Astrocyte (in vitro differentiated cells and primary cell): Measurements from ENCODE around the gene GTF2F1. TPM values are rescaled to one million over a fixed set of nuclear protein-coding genes. Genes with fewer than 3 reads are reported as not detected.
"Not testable (repeated sequence)": the region's sequence is repeated elsewhere in the genome, so short reads cannot be mapped to it uniquely, and the experiment has no call there.

Experiments
- DNase-seq: peaks from one replicate; pipeline ENCODE4 v3.0.0-alpha.2; 2010; ENCODE audit warnings: low read depth
- FAIRE-seq: peaks from 2 replicates; lab custom pipeline; 2011; peaks lifted over from hg19 to GRCh38; lab: Jason Lieb, UNC
- H2AFZ ChIP-seq: 2 replicates; pipeline ENCODE4 v1.6.0; 2012; ENCODE audit warnings: low read depth, low read length, inconsistent platforms
- H3K27ac ChIP-seq: 2 replicates; pipeline ENCODE4 v1.5.1; 2011; ENCODE audit warnings: low read depth, low read length, inconsistent platforms
- H3K27me3 ChIP-seq: 2 replicates; pipeline ENCODE4 v1.6.0; 2011; ENCODE audit warnings: low read length, inconsistent platforms; ENCODE audit not compliant: insufficient read depth
- H3K36me3 ChIP-seq: 2 replicates; pipeline ENCODE4 v1.5.1; 2011; ENCODE audit warnings: low read length, inconsistent platforms; ENCODE audit not compliant: insufficient read depth
- H3K4me1 ChIP-seq: 2 replicates; pipeline ENCODE4 v1.5.1; 2011; ENCODE audit warnings: low read length, inconsistent platforms; ENCODE audit not compliant: insufficient read depth
- H3K4me2 ChIP-seq: 2 replicates; pipeline ENCODE4 v1.6.0; 2012; ENCODE audit warnings: low read length, inconsistent platforms
- H3K4me3 ChIP-seq: 2 replicates; pipeline ENCODE4 v1.5.1; 2011; ENCODE audit warnings: low read depth, mild to moderate bottlenecking, low read length, inconsistent platforms; ENCODE audit not compliant: insufficient read depth
- H3K79me2 ChIP-seq: 2 replicates; pipeline ENCODE4 v1.6.0; 2012; ENCODE audit warnings: mild to moderate bottlenecking, low read length, inconsistent platforms; ENCODE audit not compliant: insufficient read depth
- H3K9ac ChIP-seq: 2 replicates; pipeline ENCODE4 v1.6.0; 2012; ENCODE audit warnings: mild to moderate bottlenecking, low read length, inconsistent platforms
- H3K9me3 ChIP-seq: 2 replicates; pipeline ENCODE4 v1.5.1; 2012; ENCODE audit warnings: low read depth, mild to moderate bottlenecking, low read length, inconsistent platforms; ENCODE audit not compliant: insufficient read depth
- H4K20me1 ChIP-seq: 2 replicates; pipeline ENCODE4 v1.6.0; 2012; ENCODE audit warnings: low read length, inconsistent platforms; ENCODE audit not compliant: insufficient read depth
- H3K27ac Mint-ChIP-seq: one replicate; pipeline ENCODE4 v1.8.0; 2021; ENCODE audit warnings: mild to moderate bottlenecking, mixed read lengths; ENCODE audit not compliant: unreplicated experiment
- H3K27me3 Mint-ChIP-seq: one replicate; pipeline ENCODE4 v1.8.0; 2021; ENCODE audit warnings: low read depth, mixed read lengths; ENCODE audit not compliant: unreplicated experiment
- H3K36me3 Mint-ChIP-seq: one replicate; pipeline ENCODE4 v1.8.0; 2021; ENCODE audit warnings: low read depth, mixed read lengths; ENCODE audit not compliant: unreplicated experiment
- H3K4me1 Mint-ChIP-seq: one replicate; pipeline ENCODE4 v1.8.0; 2021; ENCODE audit warnings: low read depth, mixed read lengths; ENCODE audit not compliant: unreplicated experiment
- H3K4me3 Mint-ChIP-seq: one replicate; pipeline ENCODE4 v1.8.0; 2021; ENCODE audit warnings: mild to moderate bottlenecking, moderate library complexity, mixed read lengths; ENCODE audit not compliant: unreplicated experiment
- H3K9me3 Mint-ChIP-seq: one replicate; pipeline ENCODE4 v1.8.0; 2021; ENCODE audit warnings: mild to moderate bottlenecking, mixed read lengths; ENCODE audit not compliant: unreplicated experiment
- CTCF ChIP-seq: IDR thresholded peaks from 2 replicates; pipeline ENCODE4 v1.5.1; 2011; ENCODE audit warnings: low read depth, mild to moderate bottlenecking, inconsistent platforms, low read length, moderate library complexity; ENCODE audit not compliant: insufficient read depth
- EZH2 ChIP-seq: IDR thresholded peaks from 2 replicates; pipeline ENCODE4 v1.6.1; 2012; ENCODE audit warnings: mild to moderate bottlenecking, low read length, inconsistent platforms; ENCODE audit not compliant: insufficient read depth
- total RNA-seq: library from RNA; stranded (reverse); gene quantifications from 2 replicates; pipeline ENCODE4 v1.2.1, GENCODE V29; 2021

Gene GTF2F1
- total RNA-seq, 1 donor from 2014 or later = 92.3 TPM

DNA sequence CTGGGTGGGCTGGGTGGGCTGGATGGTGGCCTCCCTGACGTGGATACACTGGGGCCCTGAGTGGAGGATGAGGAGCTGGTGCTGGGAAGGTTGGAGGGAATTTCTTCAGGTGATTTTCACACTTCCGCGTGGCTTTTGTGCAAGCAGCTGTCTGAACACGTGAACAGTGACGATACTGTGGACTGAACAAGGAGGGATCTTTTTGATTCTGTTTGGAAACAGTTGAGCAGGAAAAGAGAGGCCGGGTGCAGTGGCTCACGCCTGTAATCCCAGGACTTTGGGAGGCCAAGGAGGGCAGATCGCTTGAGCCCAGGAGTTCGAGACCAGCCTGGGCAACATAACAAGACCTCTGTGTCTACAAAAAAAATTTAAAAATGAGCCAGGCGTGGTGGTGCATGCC, 9.1 kb upstream of the GTF2F1 start:
- no peak for TF ChIP-seq CTCF
- no peak for TF ChIP-seq EZH2
- Mint-ChIP-seq H3K9me3 (no peaks in the 10 kb centered on the region), H3K27me3 (no peaks in the 10 kb centered on the region), H3K36me3 (no peaks in the 10 kb centered on the region), H3K27ac (no peak overlapping the region), H3K4me3 (peak overlapping the region; percentile 27), H3K4me1 (no peaks in the 10 kb centered on the region)
- Histone ChIP-seq H3K4me1 (peaks cover 5% of the 10 kb centered on the region), H3K36me3 (no peaks in the 10 kb centered on the region), H3K9me3 (no peaks in the 10 kb centered on the region), H3K27me3 (no peaks in the 10 kb centered on the region), H3K4me3 (no peak overlapping the region), H3K4me2 (no peak overlapping the region), H3K79me2 (no peaks in the 10 kb centered on the region), H3K27ac (no peak overlapping the region), H3K9ac (no peak overlapping the region), H4K20me1 (no peaks in the 10 kb centered on the region), H2AFZ (no peak overlapping the region)
- FAIRE-seq (no peak), DNase-seq (no peak)

GRCh38 chr19:6400062-6400944, 7.3 kb upstream of the GTF2F1 start:
- not testable (repeated sequence) for H3K79me2 ChIP-seq, FAIRE-seq, H3K4me1 ChIP-seq, H3K36me3 Mint-ChIP-seq, H3K9ac ChIP-seq, H3K27me3 ChIP-seq, H3K27ac Mint-ChIP-seq, H4K20me1 ChIP-seq, H3K4me3 ChIP-seq, H2AFZ ChIP-seq, H3K4me1 Mint-ChIP-seq, H3K9me3 Mint-ChIP-seq, DNase-seq, H3K36me3 ChIP-seq, H3K4me2 ChIP-seq, H3K4me3 Mint-ChIP-seq, H3K27me3 Mint-ChIP-seq, H3K9me3 ChIP-seq, H3K27ac ChIP-seq

GRCh38 chr19:6396305-6396704, 3.3 kb upstream of the GTF2F1 start:
- H3K4me3 ChIP-seq = no peak overlapping the region
- H3K27ac Mint-ChIP-seq = no peak overlapping the region
- no peak for FAIRE-seq
- no peaks in the 10 kb centered on the region for H3K36me3 Mint-ChIP-seq
- TF ChIP-seq EZH2 (no peak), CTCF (no peak)
- H3K9ac ChIP-seq = no peak overlapping the region
- H3K4me2 ChIP-seq = no peak overlapping the region
- H3K27me3 Mint-ChIP-seq = no peaks in the 10 kb centered on the region
- peaks cover 12% of the 10 kb centered on the region for H3K4me1 ChIP-seq
- H3K36me3 ChIP-seq = no peaks in the 10 kb centered on the region
- H3K9me3 Mint-ChIP-seq = no peaks in the 10 kb centered on the region
- H4K20me1 ChIP-seq = no peaks in the 10 kb centered on the region
- H3K4me1 Mint-ChIP-seq = peaks cover 7% of the 10 kb centered on the region
- no peak overlapping the region for H3K27ac ChIP-seq
- H3K79me2 ChIP-seq = peaks cover 18% of the 10 kb centered on the region
- H3K27me3 ChIP-seq = no peaks in the 10 kb centered on the region
- H2AFZ ChIP-seq = no peak overlapping the region
- no peak for DNase-seq
- no peaks in the 10 kb centered on the region for H3K9me3 ChIP-seq
- H3K4me3 Mint-ChIP-seq = no peak overlapping the region
